ENCODE measurements around the gene ABCA13. TPM values are rescaled to one million over a fixed set of nuclear protein-coding genes. Genes with fewer than 3 reads are reported as not detected.
A peak's percentile ranks its signal among the peaks of the same experiment; 100 is the strongest.
"Not testable (repeated sequence)": the region's sequence is repeated elsewhere in the genome, so short reads cannot be mapped to it uniquely, and the experiment has no call there.

The ABCA13 gene, protein sequence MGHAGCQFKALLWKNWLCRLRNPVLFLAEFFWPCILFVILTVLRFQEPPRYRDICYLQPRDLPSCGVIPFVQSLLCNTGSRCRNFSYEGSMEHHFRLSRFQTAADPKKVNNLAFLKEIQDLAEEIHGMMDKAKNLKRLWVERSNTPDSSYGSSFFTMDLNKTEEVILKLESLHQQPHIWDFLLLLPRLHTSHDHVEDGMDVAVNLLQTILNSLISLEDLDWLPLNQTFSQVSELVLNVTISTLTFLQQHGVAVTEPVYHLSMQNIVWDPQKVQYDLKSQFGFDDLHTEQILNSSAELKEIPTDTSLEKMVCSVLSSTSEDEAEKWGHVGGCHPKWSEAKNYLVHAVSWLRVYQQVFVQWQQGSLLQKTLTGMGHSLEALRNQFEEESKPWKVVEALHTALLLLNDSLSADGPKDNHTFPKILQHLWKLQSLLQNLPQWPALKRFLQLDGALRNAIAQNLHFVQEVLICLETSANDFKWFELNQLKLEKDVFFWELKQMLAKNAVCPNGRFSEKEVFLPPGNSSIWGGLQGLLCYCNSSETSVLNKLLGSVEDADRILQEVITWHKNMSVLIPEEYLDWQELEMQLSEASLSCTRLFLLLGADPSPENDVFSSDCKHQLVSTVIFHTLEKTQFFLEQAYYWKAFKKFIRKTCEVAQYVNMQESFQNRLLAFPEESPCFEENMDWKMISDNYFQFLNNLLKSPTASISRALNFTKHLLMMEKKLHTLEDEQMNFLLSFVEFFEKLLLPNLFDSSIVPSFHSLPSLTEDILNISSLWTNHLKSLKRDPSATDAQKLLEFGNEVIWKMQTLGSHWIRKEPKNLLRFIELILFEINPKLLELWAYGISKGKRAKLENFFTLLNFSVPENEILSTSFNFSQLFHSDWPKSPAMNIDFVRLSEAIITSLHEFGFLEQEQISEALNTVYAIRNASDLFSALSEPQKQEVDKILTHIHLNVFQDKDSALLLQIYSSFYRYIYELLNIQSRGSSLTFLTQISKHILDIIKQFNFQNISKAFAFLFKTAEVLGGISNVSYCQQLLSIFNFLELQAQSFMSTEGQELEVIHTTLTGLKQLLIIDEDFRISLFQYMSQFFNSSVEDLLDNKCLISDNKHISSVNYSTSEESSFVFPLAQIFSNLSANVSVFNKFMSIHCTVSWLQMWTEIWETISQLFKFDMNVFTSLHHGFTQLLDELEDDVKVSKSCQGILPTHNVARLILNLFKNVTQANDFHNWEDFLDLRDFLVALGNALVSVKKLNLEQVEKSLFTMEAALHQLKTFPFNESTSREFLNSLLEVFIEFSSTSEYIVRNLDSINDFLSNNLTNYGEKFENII (N-terminal part only)
- not detected in 2 replicates for total RNA-seq

DNA sequence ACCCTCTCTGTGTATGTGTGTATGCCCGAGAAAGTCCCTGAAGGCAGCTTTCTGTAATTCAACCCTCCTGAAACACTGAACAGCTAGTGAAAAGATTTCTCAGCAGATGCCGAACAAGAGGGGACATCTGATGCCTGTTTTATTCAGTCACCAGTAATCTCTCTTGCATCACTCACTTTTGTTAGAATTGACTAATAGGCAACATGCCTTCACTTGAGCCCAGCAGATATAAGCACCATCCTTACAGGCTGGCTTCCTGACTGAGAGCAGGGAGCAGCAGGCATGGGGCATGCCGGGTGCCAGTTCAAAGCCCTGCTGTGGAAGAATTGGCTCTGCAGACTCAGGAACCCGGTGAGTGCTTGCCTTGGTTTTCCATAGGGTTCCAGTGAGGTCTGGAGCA, at the start of gene ABCA13:
Gene ABCA13 (plus strand): TSS at position 257 of the 400 bp plus-strand sequence. CDS start 26 bp downstream, at position 283.
- no peaks in the 10 kb centered on the region for H3K9me3 Mint-ChIP-seq
- no peaks in the 10 kb centered on the region for H3K4me1 Mint-ChIP-seq
- H3K27me3 Mint-ChIP-seq: peaks cover 24% of the 10 kb centered on the region
- DNase-seq: no peak
- intact Hi-C loops (cut with micrococcal nuclease): no loop called here
- no peaks in the 10 kb centered on the region for H3K36me3 Mint-ChIP-seq (ENCODE audit: low read depth)
- no peak within 1 kb of the TSS for H3K4me3 Mint-ChIP-seq
- no peak within 1 kb of the TSS for H3K27ac Mint-ChIP-seq

DNA sequence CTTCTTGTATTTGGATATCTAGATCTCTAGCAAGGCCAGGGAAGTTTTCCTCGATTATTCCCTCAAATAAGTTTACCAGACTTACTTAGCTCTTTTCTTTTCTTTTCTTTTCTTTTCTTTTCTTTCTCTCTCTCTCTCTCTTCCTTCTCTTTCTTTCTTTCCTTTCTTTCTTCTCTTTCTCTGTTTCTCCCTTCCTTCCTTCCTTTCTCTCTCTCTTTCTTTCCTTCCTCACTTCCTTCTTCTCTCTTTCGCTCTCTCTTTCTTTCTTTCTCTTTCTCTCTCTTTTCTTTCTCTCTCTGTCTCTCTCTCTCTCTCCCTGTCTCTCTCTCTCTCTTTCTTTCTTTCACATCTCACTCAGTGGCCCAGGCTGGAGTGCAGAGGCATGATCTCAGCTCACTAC, 45.2 kb upstream of the ABCA13 start:
- Mint-ChIP-seq H3K9me3 (peaks cover 7% of the 10 kb centered on the region), H3K4me3 (no peak overlapping the region), H3K27me3 (peaks cover 39% of the 10 kb centered on the region), H3K36me3 (ENCODE audit: low read depth) (no peaks in the 10 kb centered on the region), H3K4me1 (peaks cover 5% of the 10 kb centered on the region), H3K27ac (no peak overlapping the region)
- intact Hi-C loops (cut with micrococcal nuclease): no loop called here
- no peak for DNase-seq

DNA sequence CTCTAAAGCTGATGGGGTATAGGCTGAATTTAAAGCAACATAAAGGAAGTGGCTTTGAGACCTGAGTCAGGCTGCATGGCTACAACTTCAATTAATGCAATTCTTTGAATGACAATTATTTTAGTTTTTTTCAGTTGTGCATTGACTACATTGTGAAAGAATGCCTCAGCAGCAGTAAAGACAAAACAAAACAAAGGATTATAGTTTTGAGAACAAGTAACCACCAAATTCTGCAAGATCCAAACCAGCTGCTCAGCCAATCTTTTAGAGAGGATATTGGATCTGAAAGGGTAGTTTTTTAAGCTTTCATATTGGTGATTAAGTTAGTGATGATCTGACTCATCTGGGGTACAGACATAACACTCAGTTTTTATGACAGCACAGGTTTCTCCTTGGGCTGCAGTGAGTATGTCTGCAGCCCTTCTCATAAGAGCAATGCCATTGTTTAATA, 40.6 kb upstream of the ABCA13 start:
- Mint-ChIP-seq H3K4me1 (peaks cover 5% of the 10 kb centered on the region), H3K36me3 (ENCODE audit: low read depth) (no peaks in the 10 kb centered on the region), H3K27me3 (peaks cover 23% of the 10 kb centered on the region), H3K9me3 (peaks cover 4% of the 10 kb centered on the region), H3K27ac (no peak overlapping the region), H3K4me3 (no peak overlapping the region)
- DNase-seq: peak; percentile 44
- intact Hi-C loops (cut with micrococcal nuclease): loop anchor here (1.0 to 2.0 kb wide), 2 partner anchors 45 to 168 kb away; no protein-coding TSS in a partner anchor

DNA sequence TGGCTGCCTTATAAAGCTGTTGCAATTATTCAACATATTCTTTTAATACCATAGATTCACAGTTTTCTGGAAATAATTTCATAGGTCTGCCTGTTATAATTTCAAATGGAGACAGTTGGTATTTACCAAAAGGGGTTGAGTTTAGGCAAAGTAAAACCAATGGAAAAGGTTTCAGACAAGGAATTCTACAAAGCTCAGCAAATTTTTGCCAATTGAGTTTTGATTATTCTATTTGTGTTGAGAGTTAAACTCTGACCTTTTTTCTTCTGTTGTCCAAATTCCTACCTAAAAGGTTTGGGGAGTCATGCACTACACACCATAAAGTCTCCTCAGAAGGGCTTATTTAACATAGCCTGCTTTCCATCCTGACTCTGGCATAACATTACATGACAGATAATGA, 38.5 kb upstream of the ABCA13 start:
- no peaks in the 10 kb centered on the region for H3K36me3 Mint-ChIP-seq (ENCODE audit: low read depth)
- intact Hi-C loops (cut with micrococcal nuclease): no loop called here
- H3K9me3 Mint-ChIP-seq: peaks cover 5% of the 10 kb centered on the region
- peaks cover 5% of the 10 kb centered on the region for H3K4me1 Mint-ChIP-seq
- peaks cover 12% of the 10 kb centered on the region for H3K27me3 Mint-ChIP-seq
- H3K4me3 Mint-ChIP-seq: no peak overlapping the region
- H3K27ac Mint-ChIP-seq: no peak overlapping the region
- peak; percentile 2 for DNase-seq

DNA sequence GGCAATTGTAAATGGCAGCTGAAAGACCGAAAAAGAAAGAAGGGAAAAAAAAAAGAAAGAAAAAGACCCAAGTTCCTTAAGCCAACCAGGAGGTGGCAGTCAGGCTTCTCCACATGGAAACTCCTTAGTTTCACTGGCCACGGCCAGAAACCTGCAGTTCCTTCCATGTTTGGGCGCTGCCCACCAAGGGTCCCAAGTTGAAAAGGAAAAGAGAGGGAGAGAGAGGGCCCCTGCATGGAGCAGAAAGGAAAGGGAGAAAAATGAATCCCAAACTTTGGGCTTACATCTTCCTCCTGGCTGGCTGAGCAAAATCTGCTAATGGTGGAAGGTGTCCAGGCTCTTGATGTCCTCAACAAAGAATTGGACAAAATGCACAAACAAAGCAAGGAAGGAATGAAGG, 31.8 kb upstream of the ABCA13 start:
- H3K9me3 Mint-ChIP-seq: peaks cover 5% of the 10 kb centered on the region
- intact Hi-C loops (cut with micrococcal nuclease): no loop called here
- H3K27me3 Mint-ChIP-seq: peaks cover 5% of the 10 kb centered on the region
- no peak for DNase-seq
- H3K36me3 Mint-ChIP-seq (ENCODE audit: low read depth): no peaks in the 10 kb centered on the region
- no peak overlapping the region for H3K27ac Mint-ChIP-seq
- H3K4me1 Mint-ChIP-seq: peaks cover 10% of the 10 kb centered on the region
- peak overlapping the region; percentile 12 for H3K4me3 Mint-ChIP-seq

DNA sequence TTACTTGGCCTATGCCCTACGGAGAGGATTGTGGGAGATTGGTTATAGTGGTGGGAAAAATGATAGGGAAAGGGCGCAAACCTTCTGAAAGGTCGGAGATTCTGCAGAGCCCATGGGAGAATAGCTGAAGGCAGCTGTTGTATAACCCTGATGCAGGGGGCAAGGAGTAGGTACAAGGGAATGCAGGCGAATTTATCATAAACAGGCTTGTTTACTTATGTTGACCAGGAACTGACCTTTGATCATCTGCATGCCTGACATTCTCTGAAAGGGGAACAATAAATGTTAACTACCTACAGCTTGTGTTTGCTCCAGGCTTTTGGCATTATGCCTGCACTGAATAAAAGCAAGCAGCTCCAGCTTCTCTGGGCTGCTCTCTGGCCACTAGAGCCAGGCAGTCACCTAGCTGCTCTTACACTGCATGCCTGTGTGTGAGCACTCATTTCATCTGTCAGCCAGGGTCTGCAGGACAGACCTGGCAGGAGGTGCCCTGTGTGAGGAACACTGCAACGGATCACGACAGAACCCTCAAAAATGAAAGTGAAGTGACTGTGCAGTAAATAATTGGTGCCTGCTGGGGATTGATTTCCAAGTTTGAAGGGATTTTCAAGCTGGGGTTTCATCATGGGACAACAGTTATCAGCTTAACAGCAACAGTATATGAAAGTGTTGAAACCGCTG, 31.1 kb upstream of the ABCA13 start:
- H3K9me3 Mint-ChIP-seq: peaks cover 5% of the 10 kb centered on the region
- peak overlapping the region; percentile 12 for H3K4me3 Mint-ChIP-seq
- no peak overlapping the region for H3K27ac Mint-ChIP-seq
- DNase-seq: no peak
- no peaks in the 10 kb centered on the region for H3K36me3 Mint-ChIP-seq (ENCODE audit: low read depth)
- intact Hi-C loops (cut with micrococcal nuclease): no loop called here
- H3K27me3 Mint-ChIP-seq: peaks cover 5% of the 10 kb centered on the region
- peaks cover 10% of the 10 kb centered on the region for H3K4me1 Mint-ChIP-seq

DNA sequence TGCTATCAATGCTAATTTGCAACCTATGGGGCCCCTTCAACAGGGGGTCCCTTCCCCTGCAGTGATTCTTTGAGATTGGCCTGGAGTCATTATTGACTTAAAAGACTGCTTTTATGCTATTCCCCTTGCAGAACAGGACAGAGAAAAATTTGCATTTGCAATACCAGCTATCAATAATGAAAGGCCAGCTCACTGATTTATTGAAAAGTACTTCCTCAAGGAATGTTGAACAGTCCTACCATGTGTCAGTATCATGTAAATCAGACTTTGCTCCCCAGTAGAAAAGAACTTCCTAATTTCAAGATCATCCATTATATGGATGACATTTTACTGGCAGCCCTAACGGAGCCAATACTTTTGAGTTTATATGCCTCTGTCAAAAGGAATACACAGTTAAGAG, 29.7 kb upstream of the ABCA13 start:
- no peak overlapping the region for H3K4me3 Mint-ChIP-seq
- peaks cover 5% of the 10 kb centered on the region for H3K27me3 Mint-ChIP-seq
- peaks cover 10% of the 10 kb centered on the region for H3K4me1 Mint-ChIP-seq
- no peak for DNase-seq
- peaks cover under 1% of the 10 kb centered on the region for H3K9me3 Mint-ChIP-seq
- H3K36me3 Mint-ChIP-seq (ENCODE audit: low read depth): no peaks in the 10 kb centered on the region
- no peak overlapping the region for H3K27ac Mint-ChIP-seq
- intact Hi-C loops (cut with micrococcal nuclease): no loop called here

DNA sequence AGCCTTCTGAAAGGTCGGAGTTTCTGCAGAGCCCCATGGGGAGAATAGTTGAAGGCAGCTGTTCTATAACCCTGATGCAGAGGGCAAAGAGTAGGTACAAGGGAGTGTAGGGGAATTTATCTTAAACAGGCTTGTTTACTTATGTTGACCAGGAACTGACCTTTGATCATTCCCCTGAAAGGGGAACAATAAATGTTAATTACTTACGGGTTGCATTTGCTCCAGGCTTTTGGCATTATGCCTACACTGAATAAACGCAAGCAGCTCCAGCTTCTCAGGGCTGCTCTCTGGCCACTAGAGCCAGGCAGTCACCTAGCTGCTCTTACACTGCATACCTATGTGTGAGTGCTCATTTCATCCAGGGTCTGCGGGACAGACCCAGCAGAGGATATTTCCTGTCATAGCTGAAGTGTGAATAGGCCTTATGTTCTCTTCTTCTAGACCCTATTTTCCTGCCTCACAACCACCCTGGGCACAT, 26.9 kb upstream of the ABCA13 start:
- Mint-ChIP-seq H3K4me1 (peaks cover 9% of the 10 kb centered on the region), H3K4me3 (no peak overlapping the region), H3K27me3 (peaks cover 11% of the 10 kb centered on the region), H3K9me3 (no peaks in the 10 kb centered on the region), H3K27ac (no peak overlapping the region), H3K36me3 (ENCODE audit: low read depth) (no peaks in the 10 kb centered on the region)
- no peak for DNase-seq
- intact Hi-C loops (cut with micrococcal nuclease): no loop called here

DNA sequence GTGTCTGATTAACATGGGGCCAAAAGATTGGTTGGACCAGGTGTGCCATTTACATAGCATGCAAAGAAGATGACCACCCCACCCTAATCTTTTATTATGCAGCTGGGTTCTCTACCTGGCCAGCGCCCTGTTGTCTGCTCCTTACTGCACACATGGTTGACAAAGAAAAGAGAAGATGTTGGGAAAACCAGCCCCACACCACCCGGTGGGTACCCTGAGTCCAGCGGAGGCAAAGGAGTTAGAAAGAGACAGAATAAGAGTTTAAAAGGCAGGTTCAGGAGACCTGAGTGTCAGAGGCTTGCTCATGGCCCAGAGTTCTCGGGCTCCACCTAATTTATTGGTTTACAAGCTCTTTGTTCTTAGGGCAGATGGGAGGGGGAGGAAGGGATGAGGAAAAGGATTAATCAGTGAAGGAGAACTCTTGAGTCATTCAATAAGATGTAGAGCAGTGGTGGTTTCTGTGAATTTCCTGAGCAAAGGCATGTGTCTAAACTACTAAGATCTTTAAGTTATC, 24.1 kb upstream of the ABCA13 start:
- intact Hi-C loops (cut with micrococcal nuclease): no loop called here
- H3K4me1 Mint-ChIP-seq: no peaks in the 10 kb centered on the region
- no peaks in the 10 kb centered on the region for H3K36me3 Mint-ChIP-seq (ENCODE audit: low read depth)
- peaks cover 16% of the 10 kb centered on the region for H3K27me3 Mint-ChIP-seq
- no peak overlapping the region for H3K4me3 Mint-ChIP-seq
- H3K27ac Mint-ChIP-seq: no peak overlapping the region
- no peaks in the 10 kb centered on the region for H3K9me3 Mint-ChIP-seq
- DNase-seq: no peak

DNA sequence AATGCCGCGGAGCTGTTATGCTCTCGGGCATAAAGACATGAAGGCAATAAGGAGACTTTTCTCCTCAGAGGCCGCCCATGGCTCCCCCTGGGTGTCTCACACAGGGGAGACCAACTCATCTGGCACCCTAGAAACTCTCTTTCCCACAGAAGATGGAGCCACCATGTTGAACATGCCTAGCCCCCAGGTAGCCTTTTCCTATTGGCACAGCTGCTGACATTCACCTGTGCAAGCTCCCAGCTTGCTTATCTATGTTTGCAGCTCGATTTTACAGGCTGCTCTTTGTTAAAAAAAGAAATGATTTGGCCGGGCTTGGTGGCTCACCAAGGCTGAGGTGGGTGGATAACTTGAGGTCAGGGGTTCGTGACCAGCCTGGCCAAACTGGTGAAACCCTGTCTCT, 23.6 kb upstream of the ABCA13 start:
- H3K36me3 Mint-ChIP-seq (ENCODE audit: low read depth); H3K27ac Mint-ChIP-seq; H3K4me3 Mint-ChIP-seq; intact Hi-C loops (cut with micrococcal nuclease); H3K9me3 Mint-ChIP-seq; DNase-seq; H3K4me1 Mint-ChIP-seq: not testable (repeated sequence)
- peaks cover 16% of the 10 kb centered on the region for H3K27me3 Mint-ChIP-seq

DNA sequence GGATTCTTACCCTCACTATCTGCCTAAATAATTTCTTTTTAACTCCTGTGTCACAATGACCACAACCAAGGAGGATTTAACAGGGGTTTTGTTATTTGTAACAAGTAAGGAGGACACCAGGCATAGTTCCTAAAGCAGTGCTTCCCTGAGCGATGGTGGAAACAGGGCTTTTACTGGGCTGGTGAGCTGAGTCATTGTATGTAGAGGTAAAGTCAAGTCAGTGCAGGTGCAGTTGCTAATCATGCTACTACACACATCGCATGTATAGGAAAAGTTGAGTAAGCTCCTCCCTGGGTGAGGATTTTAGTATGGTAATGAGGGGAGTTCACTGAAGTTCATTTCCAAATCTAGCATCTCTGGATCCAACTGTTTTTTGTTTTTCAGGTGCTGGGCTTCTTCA, 22.9 kb upstream of the ABCA13 start:
- DNase-seq: no peak
- H3K27me3 Mint-ChIP-seq: peaks cover 16% of the 10 kb centered on the region

DNA sequence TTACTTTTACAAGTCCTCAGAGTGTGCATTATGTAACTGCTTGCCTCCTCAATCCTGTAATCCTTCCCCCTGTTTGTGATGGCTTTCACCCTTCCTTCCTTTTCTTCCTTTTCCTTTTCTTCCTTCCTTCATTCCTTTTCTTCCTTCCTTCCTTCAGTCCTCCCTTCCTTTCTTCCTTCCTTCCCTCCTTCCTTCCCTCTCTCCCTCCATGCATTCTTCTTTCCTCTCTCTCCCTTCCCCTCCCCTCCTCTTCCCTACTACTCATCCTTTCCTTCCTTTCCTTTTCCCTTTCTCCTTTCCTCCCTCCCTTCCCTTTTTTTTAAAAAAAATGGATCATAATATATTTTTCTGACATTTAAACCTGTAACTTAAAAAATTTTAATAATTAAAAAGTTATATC, 22.2 kb upstream of the ABCA13 start:
- Mint-ChIP-seq H3K9me3 (no peaks in the 10 kb centered on the region), H3K4me1 (no peaks in the 10 kb centered on the region), H3K4me3 (no peak overlapping the region), H3K36me3 (ENCODE audit: low read depth) (no peaks in the 10 kb centered on the region), H3K27ac (no peak overlapping the region), H3K27me3 (peaks cover 12% of the 10 kb centered on the region)
- DNase-seq: no peak
- intact Hi-C loops (cut with micrococcal nuclease): no loop called here

More for the DNA sequence above, 22.9 kb upstream of the ABCA13 start:
- intact Hi-C loops (cut with micrococcal nuclease): no loop called here
- Mint-ChIP-seq H3K36me3 (ENCODE audit: low read depth) (no peaks in the 10 kb centered on the region), H3K4me1 (no peaks in the 10 kb centered on the region), H3K27ac (no peak overlapping the region), H3K9me3 (no peaks in the 10 kb centered on the region), H3K4me3 (no peak overlapping the region)

DNA sequence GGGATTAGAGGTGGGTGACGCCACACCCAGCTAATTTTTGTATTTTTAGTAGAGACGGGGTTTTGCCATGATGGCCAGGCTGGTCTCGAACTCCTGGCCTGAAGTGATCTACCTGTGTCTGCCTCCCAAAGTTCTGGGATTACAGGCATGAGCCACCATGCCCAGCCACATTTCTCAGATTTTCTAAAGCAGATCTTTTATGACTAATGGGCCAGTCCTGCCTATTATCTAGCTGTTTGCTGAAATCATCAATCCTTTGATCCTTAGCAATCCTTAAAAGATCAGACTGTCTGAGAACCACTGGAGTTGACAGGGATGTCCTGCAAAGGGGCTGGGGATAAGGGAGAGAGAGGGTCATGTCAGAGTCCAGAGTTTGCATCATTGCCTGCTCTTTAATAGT, 21.2 kb upstream of the ABCA13 start:
- Mint-ChIP-seq H3K36me3 (ENCODE audit: low read depth) (no peaks in the 10 kb centered on the region), H3K9me3 (no peaks in the 10 kb centered on the region), H3K27me3 (peaks cover 11% of the 10 kb centered on the region), H3K4me3 (no peak overlapping the region), H3K27ac (no peak overlapping the region), H3K4me1 (no peaks in the 10 kb centered on the region)
- intact Hi-C loops (cut with micrococcal nuclease): no loop called here
- DNase-seq: no peak

Measured in activated CD4-positive, alpha-beta T cell treated with anti-CD3 and anti-CD28 coated beads, Interleukin-2, amount 10 ng/mL, durations not matched to agents 24 days and 14 days (primary cell).